ENCODE measurements around the gene CASK. TPM values are rescaled to one million over a fixed set of nuclear protein-coding genes. Genes with fewer than 3 reads are reported as not detected.

The CASK gene
- total RNA-seq, 1 experiment from 2014 or later, result 33.5 TPM

- Histone ChIP-seq H3K4me1 (ENCODE audit: control insufficient read depth, insufficient read depth, low read length) (no peaks in the 10 kb centered on the region), H3K4me3 (ENCODE audit: low read depth in 2 of 2, low read length in 2 of 2) (no peak within 1 kb of the TSS), H3K27ac (ENCODE audit: low read length) (no peak within 1 kb of the TSS), H3K27me3 (ENCODE audit: control insufficient read depth, insufficient read depth, low read length) (no peaks in the 10 kb centered on the region), H3K9me3 (ENCODE audit: control insufficient read depth, insufficient read depth, low read depth, low read length) (no peaks in the 10 kb centered on the region), H3K36me3 (ENCODE audit: control insufficient read depth, insufficient read depth, low read length) (no peaks in the 10 kb centered on the region)
- in situ Hi-C loops (cut with HindIII; ENCODE audit: low pct_unique_long_range_greater_than_20kb, low sequenced_read_pairs), result no loop called here
- ATAC-seq (no peak), DNase-seq (ENCODE audit: low read depth, low spot score) (no peak)
- ChIA-PET CTCF (no interaction called here), POLR2A (no interaction called here)
- BruUV-seq (replicated peaks), result no TSS peak
- TF ChIP-seq, protein P1, sequence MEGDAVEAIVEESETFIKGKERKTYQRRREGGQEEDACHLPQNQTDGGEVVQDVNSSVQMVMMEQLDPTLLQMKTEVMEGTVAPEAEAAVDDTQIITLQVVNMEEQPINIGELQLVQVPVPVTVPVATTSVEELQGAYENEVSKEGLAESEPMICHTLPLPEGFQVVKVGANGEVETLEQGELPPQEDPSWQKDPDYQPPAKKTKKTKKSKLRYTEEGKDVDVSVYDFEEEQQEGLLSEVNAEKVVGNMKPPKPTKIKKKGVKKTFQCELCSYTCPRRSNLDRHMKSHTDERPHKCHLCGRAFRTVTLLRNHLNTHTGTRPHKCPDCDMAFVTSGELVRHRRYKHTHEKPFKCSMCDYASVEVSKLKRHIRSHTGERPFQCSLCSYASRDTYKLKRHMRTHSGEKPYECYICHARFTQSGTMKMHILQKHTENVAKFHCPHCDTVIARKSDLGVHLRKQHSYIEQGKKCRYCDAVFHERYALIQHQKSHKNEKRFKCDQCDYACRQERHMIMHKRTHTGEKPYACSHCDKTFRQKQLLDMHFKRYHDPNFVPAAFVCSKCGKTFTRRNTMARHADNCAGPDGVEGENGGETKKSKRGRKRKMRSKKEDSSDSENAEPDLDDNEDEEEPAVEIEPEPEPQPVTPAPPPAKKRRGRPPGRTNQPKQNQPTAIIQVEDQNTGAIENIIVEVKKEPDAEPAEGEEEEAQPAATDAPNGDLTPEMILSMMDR (IDR thresholded peaks at IDR 0.05), result no peak
- TF ChIP-seq REST (IDR thresholded peaks at IDR 0.05; ENCODE audit: insufficient read depth in 1 of 2, low read depth in 2 of 2, low read length in 1 of 2) (no peak), POLR2AphosphoS5 (IDR thresholded peaks at IDR 0.05; ENCODE audit: low read depth, low read length) (no peak), TCF7L2 (IDR thresholded peaks at IDR 0.05; ENCODE audit: low read depth, low read length) (no peak)
- intact Hi-C loops (cut with micrococcal nuclease; ENCODE audit: unreplicated experiment), result no loop called here
Observed at GRCh38 chrX:41688835-41689234, 234.5 kb downstream of the CASK start, which contains the start of gene GPR34. Gene GPR34, plus strand, starts transcription at chrX:41688973. Its CDS starts 6,661 bp downstream, at chrX:41695634.

DNA sequence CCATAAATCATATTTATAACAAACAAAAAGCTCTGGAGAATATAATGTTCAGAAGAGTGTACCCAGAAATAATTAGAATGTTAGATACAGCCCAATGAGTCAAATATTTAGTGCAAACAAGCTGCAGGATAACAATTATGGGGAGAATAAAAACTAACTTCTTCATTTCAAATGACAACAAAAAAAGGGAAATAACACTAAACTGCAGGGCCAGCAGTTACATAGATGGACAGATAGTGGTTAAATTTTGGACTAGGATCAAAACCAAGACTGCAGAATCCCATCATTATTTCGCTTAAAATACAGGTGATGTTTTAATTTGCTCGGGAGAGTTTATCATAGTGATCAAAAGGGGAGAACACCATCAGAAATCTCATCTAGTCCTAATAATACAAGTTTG lies 235.2 kb downstream of the CASK start:
- ATAC-seq (no peak), DNase-seq (ENCODE audit: low read depth, low spot score) (no peak)
- H3K9me3 ChIP-seq (ENCODE audit: control insufficient read depth, insufficient read depth, low read depth, low read length), result no peaks in the 10 kb centered on the region
- no peaks in the 10 kb centered on the region for H3K27me3 ChIP-seq (ENCODE audit: control insufficient read depth, insufficient read depth, low read length)
- no TSS peak for BruUV-seq (replicated peaks)
- H3K4me1 ChIP-seq (ENCODE audit: control insufficient read depth, insufficient read depth, low read length), result no peaks in the 10 kb centered on the region
- ChIA-PET POLR2A (no interaction called here), CTCF (no interaction called here)
- H3K36me3 ChIP-seq (ENCODE audit: control insufficient read depth, insufficient read depth, low read length), result no peaks in the 10 kb centered on the region
- TF ChIP-seq POLR2AphosphoS5 (IDR thresholded peaks at IDR 0.05; ENCODE audit: low read depth, low read length) (no peak), TCF7L2 (IDR thresholded peaks at IDR 0.05; ENCODE audit: low read depth, low read length) (no peak), REST (IDR thresholded peaks at IDR 0.05; ENCODE audit: insufficient read depth in 1 of 2, low read depth in 2 of 2, low read length in 1 of 2) (no peak)
- intact Hi-C loops (cut with micrococcal nuclease; ENCODE audit: unreplicated experiment), result no loop called here
- no peak overlapping the region for H3K4me3 ChIP-seq (ENCODE audit: low read depth in 2 of 2, low read length in 2 of 2)
- in situ Hi-C loops (cut with HindIII; ENCODE audit: low pct_unique_long_range_greater_than_20kb, low sequenced_read_pairs), result no loop called here
- H3K27ac ChIP-seq (ENCODE audit: low read length), result no peak overlapping the region

Measured in Panc1 (cell line).